Naive B cell (primary cell): ENCODE data around the gene ALK. TPM values are rescaled to one million over a fixed set of nuclear protein-coding genes. Genes with fewer than 3 reads are reported as not detected.
A peak's percentile ranks its signal among the peaks of the same experiment; 100 is the strongest.

Source experiments
- ATAC-seq, 2 donors: fragments of 150-1000 bp; cut with Tn5 transposase; 2 replicates each; pipeline ENCODE4 v1.10.0; 2021; ENCODE audit warnings: low read depth in 2 of 2, mild to moderate bottlenecking in 2 of 2, moderate library complexity in 2 of 2
- DNase-seq: peaks from one replicate; pipeline ENCODE4 v3.0.0; 2022
- H3K27ac Mint-ChIP-seq, 6 donors: one replicate each; pipeline ENCODE4 v1.8.0; 2020 to 2022; ENCODE audit warnings: mild to moderate bottlenecking in 6 of 6, mixed read lengths in 6 of 6, moderate library complexity in 5 of 6, inconsistent platforms in 2 of 6
- H3K27me3 Mint-ChIP-seq, 3 donors: one replicate each; pipeline ENCODE4 v1.8.0; 2021 to 2022; ENCODE audit warnings: mixed read lengths in 3 of 3, mild to moderate bottlenecking in 1 of 3
- H3K36me3 Mint-ChIP-seq, 2 donors: one replicate each; pipeline ENCODE4 v1.8.0; 2020 to 2022; ENCODE audit warnings: mixed read lengths in 2 of 2, inconsistent platforms in 1 of 2, mild to moderate bottlenecking in 1 of 2
- H3K4me1 Mint-ChIP-seq, 3 donors: one replicate each; pipeline ENCODE4 v1.8.0; 2020 to 2022; ENCODE audit warnings: mixed read lengths in 3 of 3, inconsistent platforms in 1 of 3, mild to moderate bottlenecking in 1 of 3, moderate library complexity in 1 of 3
- H3K4me3 Mint-ChIP-seq, 8 donors: one replicate each; pipeline ENCODE4 v1.8.0; 2020 to 2022; ENCODE audit warnings: mild to moderate bottlenecking in 8 of 8, mixed read lengths in 8 of 8, moderate library complexity in 8 of 8, inconsistent platforms in 2 of 8
- H3K9me3 Mint-ChIP-seq, 7 donors: one replicate each; pipeline ENCODE4 v1.8.0; 2020 to 2022; ENCODE audit warnings: mixed read lengths in 7 of 7, mild to moderate bottlenecking in 5 of 7, inconsistent platforms in 2 of 7, moderate library complexity in 1 of 7
- polyA plus RNA-seq, 6 donors: library from polyadenylated mRNA; unstranded; fragments of 300-500 nt; fragmentation: Illumina TruSeq; gene quantifications; one replicate each; pipeline ENCODE4 v1.2.3, GENCODE V29; 2021; ENCODE audit warnings: low read depth in 6 of 6

The ALK gene
- polyA plus RNA-seq, 6 donors from 2014 or later = not detected

GRCh38 chr2:29304399-29305060 is 616.9 kb downstream of the ALK start:
- Mint-ChIP-seq H3K36me3 (no peaks in the 10 kb centered on the region), H3K27ac (no peak overlapping the region), H3K27me3 (peaks cover 22 to 34% (median 22%) of the 10 kb centered on the region in 3 donors), H3K9me3 (peaks cover 0 to 3% (median 0%) of the 10 kb centered on the region in 7 donors), H3K4me3 (no peak overlapping the region), H3K4me1 (no peaks in the 10 kb centered on the region)
- ATAC-seq = no peak
- DNase-seq = no peak

GRCh38 chr2:29296585-29296984 is 624.8 kb downstream of the ALK start:
- peaks cover 0 to 9% (median 0%) of the 10 kb centered on the region in 7 donors for H3K9me3 Mint-ChIP-seq
- H3K4me3 Mint-ChIP-seq = peak overlapping the region in 1 of 8 donors; percentile 19
- DNase-seq (no peak), ATAC-seq (no peak)
- H3K4me1 Mint-ChIP-seq = no peaks in the 10 kb centered on the region
- no peak overlapping the region for H3K27ac Mint-ChIP-seq
- no peaks in the 10 kb centered on the region for H3K36me3 Mint-ChIP-seq
- peaks cover 31 to 59% (median 41%) of the 10 kb centered on the region in 3 donors for H3K27me3 Mint-ChIP-seq

GRCh38 chr2:29295845-29296244 is 625.5 kb downstream of the ALK start:
- Mint-ChIP-seq H3K27me3 (peaks cover 27 to 56% (median 37%) of the 10 kb centered on the region in 3 donors), H3K4me1 (no peaks in the 10 kb centered on the region), H3K4me3 (no peak overlapping the region), H3K36me3 (no peaks in the 10 kb centered on the region), H3K27ac (no peak overlapping the region), H3K9me3 (peaks cover 0 to 9% (median 0%) of the 10 kb centered on the region in 7 donors)
- ATAC-seq (no peak), DNase-seq (no peak)

- ATAC-seq = no peak
- peaks cover 26 to 52% (median 34%) of the 10 kb centered on the region in 3 donors for H3K27me3 Mint-ChIP-seq
- peak overlapping the region in 1 of 6 donors; percentile 13 for H3K27ac Mint-ChIP-seq
Measured at GRCh38 chr2:29293830-29294438, 627.5 kb downstream of the ALK start.

GRCh38 chr2:29290293-29291047 is 630.9 kb downstream of the ALK start:
- H3K27ac Mint-ChIP-seq = no peak overlapping the region
- no peaks in the 10 kb centered on the region for H3K36me3 Mint-ChIP-seq
- peaks cover 16 to 51% (median 33%) of the 10 kb centered on the region in 3 donors for H3K27me3 Mint-ChIP-seq
- DNase-seq (no peak), ATAC-seq (no peak)
- peak overlapping the region in 1 of 8 donors; percentile 10 for H3K4me3 Mint-ChIP-seq
- H3K4me1 Mint-ChIP-seq = no peaks in the 10 kb centered on the region
- peaks cover 0 to 8% (median 0%) of the 10 kb centered on the region in 7 donors for H3K9me3 Mint-ChIP-seq

More at GRCh38 chr2:29293830-29294438, 627.5 kb downstream of the ALK start:
- Mint-ChIP-seq H3K9me3 (peaks cover 0 to 5% (median 0%) of the 10 kb centered on the region in 7 donors), H3K4me3 (no peak overlapping the region), H3K4me1 (no peaks in the 10 kb centered on the region), H3K36me3 (no peaks in the 10 kb centered on the region)
- no peak for DNase-seq

GRCh38 chr2:29284671-29285070 is 636.7 kb downstream of the ALK start:
- Mint-ChIP-seq H3K4me1 (no peaks in the 10 kb centered on the region), H3K27ac (no peak overlapping the region), H3K36me3 (no peaks in the 10 kb centered on the region), H3K4me3 (no peak overlapping the region), H3K27me3 (peaks cover 5 to 18% (median 5%) of the 10 kb centered on the region in 3 donors), H3K9me3 (peaks cover 0 to 16% (median 0%) of the 10 kb centered on the region in 7 donors)
- ATAC-seq (no peak), DNase-seq (no peak)

GRCh38 chr2:29281916-29282247 is 639.5 kb downstream of the ALK start:
- no peak for ATAC-seq
- Mint-ChIP-seq H3K27me3 (peaks cover 5 to 33% (median 11%) of the 10 kb centered on the region in 3 donors), H3K4me1 (no peaks in the 10 kb centered on the region)

GRCh38 chr2:29281086-29281915 is 640.1 kb downstream of the ALK start:
- H3K27me3 Mint-ChIP-seq = peaks cover 8 to 37% (median 11%) of the 10 kb centered on the region in 3 donors
- peak overlapping the region in 1 of 6 donors; percentile 29 for H3K27ac Mint-ChIP-seq
- no peak for DNase-seq
- no peaks in the 10 kb centered on the region for H3K4me1 Mint-ChIP-seq
- ATAC-seq = no peak
- H3K36me3 Mint-ChIP-seq = no peaks in the 10 kb centered on the region
- H3K9me3 Mint-ChIP-seq = peaks cover 0 to 16% (median 0%) of the 10 kb centered on the region in 7 donors
- no peak overlapping the region for H3K4me3 Mint-ChIP-seq

More at GRCh38 chr2:29281916-29282247, 639.5 kb downstream of the ALK start:
- H3K9me3 Mint-ChIP-seq = peaks cover 0 to 16% (median 0%) of the 10 kb centered on the region in 7 donors
- DNase-seq = no peak
- no peak overlapping the region for H3K27ac Mint-ChIP-seq
- no peak overlapping the region for H3K4me3 Mint-ChIP-seq
- H3K36me3 Mint-ChIP-seq = no peaks in the 10 kb centered on the region

GRCh38 chr2:29278966-29279365 is 642.4 kb downstream of the ALK start:
- H3K27me3 Mint-ChIP-seq = peaks cover 9 to 32% (median 12%) of the 10 kb centered on the region in 3 donors

GRCh38 chr2:29276151-29276550 is 645.2 kb downstream of the ALK start:
- H3K9me3 Mint-ChIP-seq = peaks cover 0 to 7% (median 0%) of the 10 kb centered on the region in 7 donors
- no peak overlapping the region for H3K27ac Mint-ChIP-seq
- H3K4me3 Mint-ChIP-seq = no peak overlapping the region
- DNase-seq = no peak
- H3K4me1 Mint-ChIP-seq = no peaks in the 10 kb centered on the region
- peaks cover 9 to 56% (median 19%) of the 10 kb centered on the region in 3 donors for H3K27me3 Mint-ChIP-seq
- ATAC-seq = no peak
- H3K36me3 Mint-ChIP-seq = no peaks in the 10 kb centered on the region

More at GRCh38 chr2:29278966-29279365, 642.4 kb downstream of the ALK start:
- Mint-ChIP-seq H3K4me3 (no peak overlapping the region), H3K36me3 (no peaks in the 10 kb centered on the region), H3K9me3 (peaks cover 0 to 13% (median 0%) of the 10 kb centered on the region in 7 donors), H3K4me1 (no peaks in the 10 kb centered on the region), H3K27ac (no peak overlapping the region)
- no peak for ATAC-seq
- DNase-seq = no peak

- ATAC-seq = no peak
- H3K4me1 Mint-ChIP-seq = no peaks in the 10 kb centered on the region
- H3K9me3 Mint-ChIP-seq = peaks cover 0 to 3% (median 0%) of the 10 kb centered on the region in 7 donors
- no peak overlapping the region for H3K4me3 Mint-ChIP-seq
- DNase-seq = no peak
- peaks cover 9 to 51% (median 20%) of the 10 kb centered on the region in 3 donors for H3K27me3 Mint-ChIP-seq
- no peak overlapping the region for H3K27ac Mint-ChIP-seq
- no peaks in the 10 kb centered on the region for H3K36me3 Mint-ChIP-seq
Measured at GRCh38 chr2:29275186-29275585, 646.2 kb downstream of the ALK start.

GRCh38 chr2:29273685-29274611 is 647.4 kb downstream of the ALK start:
- Mint-ChIP-seq H3K4me3 (no peak overlapping the region), H3K36me3 (no peaks in the 10 kb centered on the region), H3K27me3 (peaks cover 9 to 49% (median 31%) of the 10 kb centered on the region in 3 donors), H3K9me3 (peaks cover 0 to under 1% (median 0%) of the 10 kb centered on the region in 7 donors), H3K27ac (no peak overlapping the region), H3K4me1 (no peaks in the 10 kb centered on the region)
- ATAC-seq (no peak), DNase-seq (no peak)
